Measurements from ENCODE around the gene CPEB1.

- TF ChIP-seq POLR2A (IDR thresholded peaks at IDR 0.05): no peak
- no peak for TF ChIP-seq CTCF (IDR thresholded peaks at IDR 0.05)
These were observed 8.4 kb upstream of the CPEB1 start for GRCh38 chr15:82655606-82656005.

Measured in ovary (tissue), 3 donors.